A549 (cell line): ENCODE results near the gene SLC35E1. TPM values are rescaled to one million over a fixed set of nuclear protein-coding genes. Genes with fewer than 3 reads are reported as not detected.
"Not testable (repeated sequence)": the region's sequence is repeated elsewhere in the genome, so short reads cannot be mapped to it uniquely, and the experiment has no call there.

Experiments used
- ATAC-seq, 2 experiments: fragments of 200-7000 bp in 1 of 2; fragments of >200 bp in 1 of 2; cut with Nextera tagmentation in 1 of 2; cut with Tn5 transposase in 1 of 2; 3 replicates each; pipeline versions ENCODE4 v1.8.0 to v1.9.1; 2018 to 2020; ENCODE audit warnings: mild to moderate bottlenecking in 1 of 2, moderate library complexity in 1 of 2
- CTCF ChIA-PET: fragments of 300-600 bp; sonication (Branson Sonifier 250); formaldehyde crosslinking; extraction: SDS; loops from one replicate; lab custom pipeline; 2021; ENCODE audit warnings: antibody characterized with exemption, inconsistent platforms; lab: Yijun Ruan, JAX
- POLR2A ChIA-PET: fragments of 350-600 bp; formaldehyde crosslinking; extraction: SDS; loops from one replicate; lab custom pipeline; 2021; ENCODE audit warnings: antibody characterized with exemption, inconsistent platforms; lab: Yijun Ruan, JAX
- DNase-seq, 2 experiments: peaks; one replicate each; pipeline versions ENCODE4 v3.0.0 to v3.0.0-alpha.2; 2011 to 2016; ENCODE audit warnings: low read depth in 1 of 2, low spot score in 1 of 2
- FAIRE-seq: peaks from 2 replicates; lab custom pipeline; 2011; peaks lifted over from hg19 to GRCh38; lab: Jason Lieb, UNC
- H3K27ac ChIP-seq, 2 experiments: fragments of >200 bp; sonication (Bioruptor Twin); formaldehyde crosslinking; 3 replicates each; pipeline ENCODE4 v1.5.1; 2016 to 2017
- H3K4me1 ChIP-seq: fragments of >200 bp; sonication (Bioruptor Twin); formaldehyde crosslinking; 3 replicates; pipeline ENCODE4 v1.6.1; 2016
- H3K4me2 ChIP-seq: fragments of >200 bp; sonication (Bioruptor Twin); formaldehyde crosslinking; 3 replicates; pipeline ENCODE4 v1.6.1; 2016
- H3K4me3 ChIP-seq: fragments of >200 bp; sonication (Bioruptor Twin); formaldehyde crosslinking; 3 replicates; pipeline ENCODE4 v1.5.1; 2016
- H3K9me3 ChIP-seq: fragments of >200 bp; sonication (Bioruptor Twin); formaldehyde crosslinking; 3 replicates; pipeline ENCODE4 v1.6.1; 2016
- BHLHE40 ChIP-seq: IDR thresholded peaks from 2 replicates; pipeline ENCODE4 v1.6.1; 2012; ENCODE audit warnings: low read depth, low read length, inconsistent platforms
- CBX2 ChIP-seq: fragments of 200-600 bp; sonication (generic); IDR thresholded peaks from 2 replicates; pipeline ENCODE4 v1.6.1; 2016; ENCODE audit warnings: low read depth, mild to moderate bottlenecking, borderline replicate concordance
- CBX8 ChIP-seq: fragments of 200-600 bp; sonication (generic); IDR thresholded peaks from 2 replicates; pipeline ENCODE4 v1.6.1; 2016
- CEBPB ChIP-seq, 2 experiments: fragments of >200 bp in 1 of 2; sonication (Bioruptor Twin) in 1 of 2; formaldehyde crosslinking in 1 of 2; IDR thresholded peaks; 2 replicates each; pipeline ENCODE4 v1.6.1; 2012 to 2016
- CHD4 ChIP-seq: fragments of 200-600 bp; sonication (generic); IDR thresholded peaks from 2 replicates; pipeline ENCODE4 v1.6.1; 2016; ENCODE audit warnings: antibody characterized with exemption, mild to moderate bottlenecking, borderline replicate concordance
- EHF ChIP-seq: fragments of 250-450 bp; sonication (Bioruptor Pico); IDR thresholded peaks from 2 replicates; pipeline ENCODE4 v1.5.0; 2020; ENCODE audit warnings: mild to moderate bottlenecking
- ESRRA ChIP-seq: fragments of 150-350 bp; IDR thresholded peaks from 2 replicates; pipeline ENCODE4 v1.6.1; 2014; ENCODE audit warnings: mild to moderate bottlenecking, low read length, borderline replicate concordance
- FOSL2 ChIP-seq, 2 experiments: fragments of 450-650 bp in 1 of 2; fragments of >200 bp in 1 of 2; sonication (Bioruptor Twin) in 1 of 2; formaldehyde crosslinking; IDR thresholded peaks; 2 replicates each; pipeline versions ENCODE4 v1.5.0 to v1.6.1; 2016 to 2020; ENCODE audit warnings: mild to moderate bottlenecking in 1 of 2, moderate library complexity in 1 of 2
- FOXS1 ChIP-seq: fragments of 250-450 bp; sonication (Bioruptor Pico); IDR thresholded peaks from 2 replicates; pipeline ENCODE4 v1.5.0; 2020; ENCODE audit warnings: mild to moderate bottlenecking, moderate library complexity
- GATA3 ChIP-seq: IDR thresholded peaks from 2 replicates; pipeline ENCODE4 v1.6.1; 2012; ENCODE audit warnings: borderline replicate concordance
- HDAC2 ChIP-seq: fragments of 200-600 bp; sonication (generic); IDR thresholded peaks from 2 replicates; pipeline ENCODE4 v1.6.1; 2016
- JUN ChIP-seq, 2 experiments: fragments of >200 bp; sonication (Bioruptor Twin); formaldehyde crosslinking; IDR thresholded peaks; 2 replicates in 1 of 2; 3 replicates in 1 of 2; pipeline ENCODE4 v1.6.1; 2016 to 2017
- MAFK ChIP-seq: fragments of 450-650 bp; IDR thresholded peaks from 2 replicates; pipeline ENCODE4 v1.6.1; 2014; ENCODE audit not compliant: partially characterized antibody
- MYC ChIP-seq: IDR thresholded peaks from 2 replicates; pipeline ENCODE4 v1.6.1; 2012; ENCODE audit warnings: mild to moderate bottlenecking, inconsistent platforms, low read length, improper control_type of control experiment, borderline replicate concordance
- NR3C1 ChIP-seq: fragments of >200 bp; sonication (Bioruptor Twin); formaldehyde crosslinking; IDR thresholded peaks from 3 replicates; pipeline ENCODE4 v1.6.1; 2017
- POLR2A ChIP-seq: IDR thresholded peaks from 2 replicates; pipeline ENCODE4 v1.6.1; 2012; ENCODE audit warnings: mild to moderate bottlenecking, low read length
- RAD21 ChIP-seq, 2 experiments: fragments of >200 bp in 1 of 2; sonication (Bioruptor Twin) in 1 of 2; formaldehyde crosslinking in 1 of 2; IDR thresholded peaks in 1 of 2; conservative IDR thresholded peaks in 1 of 2; 2 replicates in 1 of 2; 3 replicates in 1 of 2; pipeline ENCODE4 v1.6.1; 2012 to 2018; ENCODE audit warnings: inconsistent platforms in 1 of 2
- RARB ChIP-seq: fragments of 250-450 bp; sonication (Bioruptor Pico); IDR thresholded peaks from 2 replicates; pipeline ENCODE4 v1.8.0; 2021; ENCODE audit warnings: mild to moderate bottlenecking, moderate library complexity
- RFX5 ChIP-seq: fragments of 450-650 bp; IDR thresholded peaks from 2 replicates; pipeline ENCODE4 v1.7.1; 2014; ENCODE audit warnings: antibody characterized with exemption, mild to moderate bottlenecking, moderate library complexity
- RNF2 ChIP-seq: fragments of 200-600 bp; sonication (generic); IDR thresholded peaks from 2 replicates; pipeline ENCODE4 v1.6.1; 2016; ENCODE audit warnings: low read depth, mild to moderate bottlenecking, antibody characterized with exemption, moderate library complexity, borderline replicate concordance
- SMC3 ChIP-seq: fragments of >200 bp; sonication (Bioruptor Twin); formaldehyde crosslinking; IDR thresholded peaks from 3 replicates; pipeline ENCODE4 v1.6.1; 2018; ENCODE audit warnings: inconsistent platforms
- SREBF2 ChIP-seq: fragments of 450-650 bp; IDR thresholded peaks from 2 replicates; pipeline ENCODE4 v1.6.1; 2014; ENCODE audit warnings: mild to moderate bottlenecking, moderate library complexity
- TFCP2L1 ChIP-seq: fragments of 250-450 bp; sonication (Bioruptor Pico); IDR thresholded peaks from 2 replicates; pipeline ENCODE4 v1.5.0; 2021; ENCODE audit warnings: mild to moderate bottlenecking
- TP53 ChIP-seq: fragments of 250-450 bp; sonication (Bioruptor Pico); IDR thresholded peaks from 2 replicates; pipeline ENCODE4 v1.5.0; 2021; ENCODE audit warnings: mild to moderate bottlenecking, moderate library complexity
- ZFP36 ChIP-seq: fragments of 450-650 bp; IDR thresholded peaks from 2 replicates; pipeline ENCODE4 v1.6.1; 2014; ENCODE audit warnings: borderline replicate concordance; ENCODE audit not compliant: partially characterized antibody
- ZNF302 ChIP-seq: fragments of 250-450 bp; sonication (Bioruptor Pico); IDR thresholded peaks from 2 replicates; pipeline ENCODE4 v1.9.0; 2021; ENCODE audit warnings: inconsistent platforms, mild to moderate bottlenecking, moderate library complexity
- ZSCAN20 ChIP-seq: fragments of 250-450 bp; sonication (Bioruptor Pico); IDR thresholded peaks from 2 replicates; pipeline ENCODE4 v1.8.0; 2022; ENCODE audit warnings: mild to moderate bottlenecking, moderate library complexity
- WGBS: methylation state at CpG from one replicate; pipeline ENCODE4 v1.1.6; 2017; ENCODE audit errors: missing lambda C conversion rate; 5-methylcytosine and 5-hydroxymethylcytosine counted together
- polyA plus RNA-seq, 4 experiments: library from polyadenylated mRNA; depleted of rRNA in 3 of 4; stranded (reverse); fragments of >200 nt; fragmentation: RNase III in 1 of 4; extraction: RNeasy Plus Mini Kit Qiagen cat#74134 plus additional on column Dnase treatment in 1 of 4; gene quantifications; 2 replicates in 3 of 4; 3 replicates in 1 of 4; pipeline ENCODE4 v1.2.3, GENCODE V29; 2011 to 2017
- TF ChIP-seq, protein P1 (sequence below): fragments of 150-350 bp; IDR thresholded peaks from 2 replicates; pipeline ENCODE4 v1.6.1; 2014; ENCODE audit warnings: low read depth, mild to moderate bottlenecking, low read length
- TF ChIP-seq, protein P2 (sequence below): fragments of >200 bp; sonication (Bioruptor Twin); formaldehyde crosslinking; IDR thresholded peaks from 2 replicates; pipeline ENCODE4 v1.6.1; 2016
- TF ChIP-seq, protein P3 (sequence below): fragments of 200-600 bp; sonication (generic); IDR thresholded peaks from 2 replicates; pipeline ENCODE4 v1.6.1; 2016; ENCODE audit warnings: antibody characterized with exemption, mild to moderate bottlenecking, moderate library complexity

SLC35E1 gene
- polyA plus RNA-seq, 2 of the 4 experiments (the other 2 are of a cell fraction), result 17.2 to 25.1 TPM

DNA sequence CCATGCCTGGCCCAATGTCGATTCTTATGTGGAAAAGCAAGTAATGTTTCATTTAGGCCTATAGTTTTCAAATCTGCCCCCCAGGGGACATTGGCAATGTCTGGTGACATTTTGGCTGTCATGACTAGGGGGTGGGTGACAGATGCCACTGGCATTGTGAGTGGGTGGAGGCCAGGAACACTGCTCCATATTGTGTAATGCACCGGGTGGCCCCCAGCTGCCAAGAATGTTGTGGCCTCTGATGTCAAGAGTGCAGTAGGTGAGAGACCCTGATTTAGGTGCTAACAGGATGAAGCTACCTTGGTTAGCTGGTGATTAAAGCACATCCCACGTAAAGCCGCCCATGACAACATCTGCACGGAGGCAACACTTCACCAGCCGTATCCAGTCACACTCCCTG, 65.3 kb downstream of the SLC35E1 start:
- Histone ChIP-seq H3K4me3 (no peak overlapping the region), H3K27ac (no peak overlapping the region), H3K4me2 (no peak overlapping the region), H3K9me3 (no peaks in the 10 kb centered on the region), H3K4me1 (no peaks in the 10 kb centered on the region)
- FAIRE-seq, result no peak
- DNase-seq, result no peak
- ChIA-PET POLR2A (no interaction called here), CTCF (interaction anchor here (0.7 kb wide), 1 partner anchor 30 kb away, joined by 3 read pairs; no protein-coding TSS in a partner anchor)
- no peak for ATAC-seq
- TF ChIP-seq FOXS1, result no peak
- no peak for TF ChIP-seq GATA3
- no peak for TF ChIP-seq ZSCAN20 (CRISPR knock-in tag)
- no peak for TF ChIP-seq EHF (CRISPR knock-in tag)
- TF ChIP-seq, protein P1, sequence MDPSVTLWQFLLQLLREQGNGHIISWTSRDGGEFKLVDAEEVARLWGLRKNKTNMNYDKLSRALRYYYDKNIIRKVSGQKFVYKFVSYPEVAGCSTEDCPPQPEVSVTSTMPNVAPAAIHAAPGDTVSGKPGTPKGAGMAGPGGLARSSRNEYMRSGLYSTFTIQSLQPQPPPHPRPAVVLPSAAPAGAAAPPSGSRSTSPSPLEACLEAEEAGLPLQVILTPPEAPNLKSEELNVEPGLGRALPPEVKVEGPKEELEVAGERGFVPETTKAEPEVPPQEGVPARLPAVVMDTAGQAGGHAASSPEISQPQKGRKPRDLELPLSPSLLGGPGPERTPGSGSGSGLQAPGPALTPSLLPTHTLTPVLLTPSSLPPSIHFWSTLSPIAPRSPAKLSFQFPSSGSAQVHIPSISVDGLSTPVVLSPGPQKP, result no peak
- no peak for TF ChIP-seq BHLHE40
- no peak for TF ChIP-seq FOSL2 (IDR thresholded peaks at IDR 0.05)
- TF ChIP-seq FOSL2 (CRISPR knock-in tag; IDR thresholded peaks at IDR 0.05), result no peak
- TF ChIP-seq ZNF302 (CRISPR knock-in tag), result no peak
- TF ChIP-seq ESRRA, result no peak
- no peak for TF ChIP-seq TFCP2L1
- no peak for TF ChIP-seq SMC3
- no peak for TF ChIP-seq RFX5
- TF ChIP-seq MYC, result no peak
- TF ChIP-seq, protein P2, sequence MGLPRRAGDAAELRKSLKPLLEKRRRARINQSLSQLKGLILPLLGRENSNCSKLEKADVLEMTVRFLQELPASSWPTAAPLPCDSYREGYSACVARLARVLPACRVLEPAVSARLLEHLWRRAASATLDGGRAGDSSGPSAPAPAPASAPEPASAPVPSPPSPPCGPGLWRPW, result no peak
- TF ChIP-seq CEBPB (IDR thresholded peaks at IDR 0.05), result no peak
- TF ChIP-seq TP53 (CRISPR knock-in tag), result no peak
- no peak for TF ChIP-seq MAFK
- no peak for TF ChIP-seq NR3C1
- TF ChIP-seq RAD21 (conservative IDR thresholded peaks at IDR 0.05 in 1 of 2, IDR thresholded peaks at IDR 0.05 in 1 of 2), result no peak
- TF ChIP-seq POLR2A, result no peak
- 93% methylated on average over 6 of the region's 6 CpGs for WGBS

DNA sequence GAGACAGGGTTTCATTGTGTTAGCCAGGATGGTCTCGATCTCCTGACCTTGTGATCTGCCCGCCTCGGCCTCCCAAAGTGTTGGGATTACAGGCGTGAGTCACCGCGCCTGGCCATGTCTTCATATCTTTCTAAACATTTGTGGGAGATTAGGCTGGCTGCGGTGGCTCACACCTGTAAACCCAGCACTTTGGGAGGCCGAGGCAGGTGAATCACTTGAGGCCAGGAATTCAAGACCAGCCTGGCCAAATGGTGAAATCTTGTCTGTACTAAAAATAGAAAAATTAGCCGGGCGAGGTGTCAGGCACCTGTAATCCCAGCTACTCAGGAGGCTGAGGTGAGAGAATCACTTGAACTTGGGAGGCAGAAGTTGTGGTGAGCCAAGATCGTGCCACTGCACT, 66.1 kb downstream of the SLC35E1 start:
- H3K4me1 ChIP-seq, ATAC-seq, H3K4me3 ChIP-seq, H3K4me2 ChIP-seq, DNase-seq, H3K27ac ChIP-seq, H3K9me3 ChIP-seq, FAIRE-seq, POLR2A ChIA-PET: not testable (repeated sequence)
- CTCF ChIA-PET, result interaction anchor here (0.7 kb wide), 1 partner anchor 31 kb away, joined by 3 read pairs; no protein-coding TSS in a partner anchor
- WGBS, result 93% methylated on average over 11 of the region's 11 CpGs

DNA sequence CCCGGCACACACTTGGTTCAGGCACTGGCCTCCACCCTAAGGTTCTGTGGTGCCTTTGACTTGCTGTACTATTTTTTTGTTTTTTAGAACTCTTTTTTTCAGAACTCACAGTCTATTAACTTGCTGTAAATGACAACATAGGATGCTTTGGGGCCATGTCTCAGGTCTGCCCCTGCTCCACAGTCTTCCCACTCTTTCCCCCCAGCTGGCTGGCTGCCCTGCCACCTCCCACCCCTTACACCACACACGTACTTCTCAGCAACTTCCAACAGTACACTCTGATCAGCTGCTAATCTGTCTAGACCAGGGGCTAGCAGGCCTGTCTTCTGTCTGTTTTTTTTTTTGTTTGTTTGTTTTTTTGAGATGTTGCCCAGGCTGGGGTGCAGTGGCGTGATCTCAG, 67.9 kb downstream of the SLC35E1 start:
- DNase-seq (no peak), FAIRE-seq (no peak), ATAC-seq (no peak)
- Histone ChIP-seq H3K4me2 (no peak overlapping the region), H3K9me3 (no peaks in the 10 kb centered on the region), H3K27ac (no peak overlapping the region), H3K4me1 (no peaks in the 10 kb centered on the region), H3K4me3 (no peak overlapping the region)
- TF ChIP-seq JUN (IDR thresholded peaks at IDR 0.05), result no peak
- TF ChIP-seq CBX8, result no peak
- TF ChIP-seq FOXS1, result no peak
- TF ChIP-seq HDAC2, result no peak
- TF ChIP-seq CHD4, result no peak
- no peak for TF ChIP-seq RNF2
- TF ChIP-seq SREBF2, result no peak
- no peak for TF ChIP-seq RAD21 (conservative IDR thresholded peaks at IDR 0.05 in 1 of 2, IDR thresholded peaks at IDR 0.05 in 1 of 2)
- TF ChIP-seq RARB (CRISPR knock-in tag), result no peak
- no peak for TF ChIP-seq CBX2
- no peak for TF ChIP-seq TFCP2L1
- TF ChIP-seq, protein P3, sequence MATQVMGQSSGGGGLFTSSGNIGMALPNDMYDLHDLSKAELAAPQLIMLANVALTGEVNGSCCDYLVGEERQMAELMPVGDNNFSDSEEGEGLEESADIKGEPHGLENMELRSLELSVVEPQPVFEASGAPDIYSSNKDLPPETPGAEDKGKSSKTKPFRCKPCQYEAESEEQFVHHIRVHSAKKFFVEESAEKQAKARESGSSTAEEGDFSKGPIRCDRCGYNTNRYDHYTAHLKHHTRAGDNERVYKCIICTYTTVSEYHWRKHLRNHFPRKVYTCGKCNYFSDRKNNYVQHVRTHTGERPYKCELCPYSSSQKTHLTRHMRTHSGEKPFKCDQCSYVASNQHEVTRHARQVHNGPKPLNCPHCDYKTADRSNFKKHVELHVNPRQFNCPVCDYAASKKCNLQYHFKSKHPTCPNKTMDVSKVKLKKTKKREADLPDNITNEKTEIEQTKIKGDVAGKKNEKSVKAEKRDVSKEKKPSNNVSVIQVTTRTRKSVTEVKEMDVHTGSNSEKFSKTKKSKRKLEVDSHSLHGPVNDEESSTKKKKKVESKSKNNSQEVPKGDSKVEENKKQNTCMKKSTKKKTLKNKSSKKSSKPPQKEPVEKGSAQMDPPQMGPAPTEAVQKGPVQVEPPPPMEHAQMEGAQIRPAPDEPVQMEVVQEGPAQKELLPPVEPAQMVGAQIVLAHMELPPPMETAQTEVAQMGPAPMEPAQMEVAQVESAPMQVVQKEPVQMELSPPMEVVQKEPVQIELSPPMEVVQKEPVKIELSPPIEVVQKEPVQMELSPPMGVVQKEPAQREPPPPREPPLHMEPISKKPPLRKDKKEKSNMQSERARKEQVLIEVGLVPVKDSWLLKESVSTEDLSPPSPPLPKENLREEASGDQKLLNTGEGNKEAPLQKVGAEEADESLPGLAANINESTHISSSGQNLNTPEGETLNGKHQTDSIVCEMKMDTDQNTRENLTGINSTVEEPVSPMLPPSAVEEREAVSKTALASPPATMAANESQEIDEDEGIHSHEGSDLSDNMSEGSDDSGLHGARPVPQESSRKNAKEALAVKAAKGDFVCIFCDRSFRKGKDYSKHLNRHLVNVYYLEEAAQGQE, result no peak
- no peak for TF ChIP-seq ZFP36
- ChIA-PET CTCF (interaction anchor here (0.7 kb wide), 1 partner anchor 548 kb away, joined by 3 read pairs; no protein-coding TSS in a partner anchor), POLR2A (no interaction called here)
- 94% methylated on average over 3 of the region's 3 CpGs for WGBS
